Dendritic cell treated with granulocyte-macrophage colony-stimulating factor and Interleukin-4, amounts not matched to agents 40 ng/mL and 50 ng/mL, for 4 days (primary cell): Measurements from ENCODE around the gene CEMIP.

Experiments
- H3K27ac Mint-ChIP-seq: one replicate; pipeline ENCODE4 v1.8.0; 2022; ENCODE audit warnings: mild to moderate bottlenecking, mixed read lengths
- H3K27me3 Mint-ChIP-seq: one replicate; pipeline ENCODE4 v1.8.0; 2022; ENCODE audit warnings: mild to moderate bottlenecking, mixed read lengths
- H3K36me3 Mint-ChIP-seq: one replicate; pipeline ENCODE4 v1.8.0; 2022; ENCODE audit warnings: low read depth, mixed read lengths
- H3K4me1 Mint-ChIP-seq: one replicate; pipeline ENCODE4 v1.8.0; 2022; ENCODE audit warnings: low read depth, mixed read lengths
- H3K4me3 Mint-ChIP-seq: one replicate; pipeline ENCODE4 v1.8.0; 2022; ENCODE audit warnings: mild to moderate bottlenecking, moderate library complexity, mixed read lengths
- H3K9me3 Mint-ChIP-seq: one replicate; pipeline ENCODE4 v1.8.0; 2022; ENCODE audit warnings: mixed read lengths
- intact Hi-C: fragments of 100-400 bp; cut with micrococcal nuclease; formaldehyde crosslinking; loops from one replicate; pipeline ENCODE4 v1.15.0; 2022

CEMIP gene

GRCh38 chr15:80989518-80990478 lies 210.6 kb downstream of the CEMIP start, which contains the start of gene MESD:
TSS of gene MESD (minus strand) at chr15:80989819. CDS start at chr15:80989791, 28 bp downstream.
- Mint-ChIP-seq H3K36me3 (peaks cover 32% of the 10 kb centered on the region), H3K27me3 (peaks cover 3% of the 10 kb centered on the region), H3K4me1 (peaks cover 56% of the 10 kb centered on the region), H3K4me3 (peak within 1 kb of the TSS; percentile 90), H3K9me3 (no peaks in the 10 kb centered on the region), H3K27ac (peak within 1 kb of the TSS; percentile 97)
- intact Hi-C loops: loop anchor here (1.0 kb wide), 2 partner anchors 11 to 34 kb away; partner anchors contain the start of gene TLNRD1

GRCh38 chr15:80990955-80991354 lies 211.8 kb downstream of the CEMIP start:
- H3K9me3 Mint-ChIP-seq: no peaks in the 10 kb centered on the region
- no peak overlapping the region for H3K4me3 Mint-ChIP-seq
- intact Hi-C loops: loop anchor here (1.0 kb wide), 1 partner anchor 9 kb away; the partner anchor contains the start of gene TLNRD1
- peaks cover 30% of the 10 kb centered on the region for H3K36me3 Mint-ChIP-seq
- peaks cover 47% of the 10 kb centered on the region for H3K4me1 Mint-ChIP-seq
- H3K27ac Mint-ChIP-seq: peak overlapping the region; percentile 52
- peaks cover 3% of the 10 kb centered on the region for H3K27me3 Mint-ChIP-seq

DNA sequence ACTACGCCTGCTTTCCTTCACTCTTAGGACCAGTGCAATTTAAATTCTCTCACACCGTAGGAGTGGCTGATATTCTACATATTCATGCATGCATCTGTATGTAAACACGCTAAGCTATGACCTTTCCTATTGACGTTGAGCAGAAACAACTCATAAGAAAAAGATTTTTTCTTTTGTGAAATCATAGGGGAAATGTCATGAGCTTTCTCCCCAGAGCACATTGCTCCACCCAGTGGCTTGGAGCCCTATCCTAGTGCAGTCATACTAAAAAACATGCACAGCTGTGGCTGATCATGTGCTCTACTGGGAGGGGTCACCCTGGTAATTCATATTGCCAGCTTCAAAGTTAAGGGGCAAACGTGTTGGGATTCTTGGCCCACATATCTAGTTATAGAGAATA lies 212.3 kb downstream of the CEMIP start:
- peaks cover 3% of the 10 kb centered on the region for H3K27me3 Mint-ChIP-seq
- H3K4me3 Mint-ChIP-seq: no peak overlapping the region
- peaks cover 27% of the 10 kb centered on the region for H3K36me3 Mint-ChIP-seq
- H3K4me1 Mint-ChIP-seq: peaks cover 43% of the 10 kb centered on the region
- no peaks in the 10 kb centered on the region for H3K9me3 Mint-ChIP-seq
- peak overlapping the region; percentile 52 for H3K27ac Mint-ChIP-seq
- intact Hi-C loops: no loop called here

DNA sequence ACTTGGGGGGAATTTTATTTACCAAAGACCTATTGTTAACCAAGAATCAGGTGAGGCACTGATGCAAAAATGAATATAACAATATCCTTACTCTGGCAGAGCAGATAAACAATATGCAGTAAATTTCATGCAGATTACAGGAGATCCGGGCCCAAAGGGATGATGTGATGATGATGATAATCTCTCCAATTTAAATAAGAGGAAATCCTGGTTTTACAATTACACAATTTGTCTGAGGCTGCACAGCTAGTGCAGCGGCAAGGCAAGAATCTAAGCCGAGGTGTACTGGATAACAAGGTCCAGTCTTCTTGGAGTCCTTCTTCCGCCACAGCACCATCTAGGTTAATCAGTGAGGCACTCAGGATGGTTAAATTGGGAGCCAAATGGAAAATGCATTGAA lies 212.8 kb downstream of the CEMIP start:
- no peak overlapping the region for H3K4me3 Mint-ChIP-seq
- peaks cover 37% of the 10 kb centered on the region for H3K4me1 Mint-ChIP-seq
- intact Hi-C loops: no loop called here
- no peaks in the 10 kb centered on the region for H3K9me3 Mint-ChIP-seq
- peaks cover 23% of the 10 kb centered on the region for H3K36me3 Mint-ChIP-seq
- H3K27me3 Mint-ChIP-seq: peaks cover 3% of the 10 kb centered on the region
- peak overlapping the region; percentile 52 for H3K27ac Mint-ChIP-seq

DNA sequence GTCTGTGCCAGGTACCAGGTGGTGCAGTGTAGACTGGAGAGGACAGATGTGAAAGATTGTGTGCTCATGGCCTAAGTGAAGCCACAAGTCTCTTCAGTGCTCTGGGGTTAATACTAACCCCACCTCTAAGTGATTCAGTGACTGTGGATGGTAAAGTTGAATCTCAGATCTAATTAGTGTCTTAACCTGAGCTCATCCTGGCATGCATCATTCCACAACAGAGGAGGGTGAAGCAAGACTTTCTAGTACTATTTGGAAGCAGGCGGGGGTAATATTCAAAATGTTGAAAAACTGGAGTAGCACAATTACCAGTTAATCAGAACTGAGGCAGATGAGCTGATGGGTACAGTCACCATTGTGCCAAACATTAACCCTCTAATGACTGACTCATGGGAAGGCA lies 213.3 kb downstream of the CEMIP start:
- Mint-ChIP-seq H3K27me3 (peaks cover 3% of the 10 kb centered on the region), H3K36me3 (peaks cover 22% of the 10 kb centered on the region), H3K4me3 (no peak overlapping the region), H3K9me3 (no peaks in the 10 kb centered on the region), H3K27ac (no peak overlapping the region), H3K4me1 (peaks cover 37% of the 10 kb centered on the region)
- intact Hi-C loops: no loop called here

GRCh38 chr15:80996247-80996646 lies 217.1 kb downstream of the CEMIP start:
- H3K27me3 Mint-ChIP-seq: peaks cover 3% of the 10 kb centered on the region
- intact Hi-C loops: no loop called here
- peaks cover 8% of the 10 kb centered on the region for H3K36me3 Mint-ChIP-seq
- no peak overlapping the region for H3K4me3 Mint-ChIP-seq
- peaks cover 29% of the 10 kb centered on the region for H3K4me1 Mint-ChIP-seq
- H3K9me3 Mint-ChIP-seq: no peaks in the 10 kb centered on the region
- no peak overlapping the region for H3K27ac Mint-ChIP-seq

DNA sequence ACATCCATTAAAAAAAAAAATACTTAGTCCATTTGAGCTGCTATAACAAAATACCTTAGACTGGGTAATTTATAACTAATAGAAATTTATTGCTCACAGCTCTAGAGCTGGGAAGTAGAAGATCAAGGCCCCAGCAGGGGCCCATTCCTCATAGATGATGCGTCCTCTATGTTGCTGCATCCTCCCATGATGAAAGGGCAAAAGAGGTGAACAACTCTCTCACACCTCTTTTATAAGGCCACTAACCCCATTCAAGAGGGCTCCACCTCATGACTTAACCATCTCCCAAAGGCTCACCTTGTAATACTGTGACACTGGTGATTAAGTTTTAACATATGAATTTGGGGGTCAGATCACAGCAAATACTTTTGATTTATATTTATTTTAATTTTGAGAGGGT lies 218.5 kb downstream of the CEMIP start:
- Mint-ChIP-seq H3K27me3 (peaks cover 3% of the 10 kb centered on the region), H3K27ac (peak overlapping the region; percentile 16), H3K9me3 (no peaks in the 10 kb centered on the region), H3K36me3 (peaks cover 22% of the 10 kb centered on the region), H3K4me3 (no peak overlapping the region), H3K4me1 (peaks cover 16% of the 10 kb centered on the region)
- intact Hi-C loops: no loop called here

- H3K4me3 Mint-ChIP-seq: no peak overlapping the region
Observed at GRCh38 chr15:80998251-80998650, 219.1 kb downstream of the CEMIP start.

GRCh38 chr15:80999623-81000036 lies 220.5 kb downstream of the CEMIP start:
- Mint-ChIP-seq H3K9me3 (no peaks in the 10 kb centered on the region), H3K4me3 (peak overlapping the region; percentile 83), H3K4me1 (peaks cover 33% of the 10 kb centered on the region), H3K27me3 (peaks cover under 1% of the 10 kb centered on the region), H3K36me3 (peaks cover 41% of the 10 kb centered on the region), H3K27ac (peak overlapping the region; percentile 95)
- intact Hi-C loops: loop anchor here (1.0 to 5.0 kb wide), 5 partner anchors 9 to 268 kb away; no protein-coding TSS in a partner anchor

More at GRCh38 chr15:80998251-80998650, 219.1 kb downstream of the CEMIP start:
- Mint-ChIP-seq H3K4me1 (peaks cover 20% of the 10 kb centered on the region), H3K27ac (no peak overlapping the region), H3K27me3 (peaks cover 3% of the 10 kb centered on the region), H3K36me3 (peaks cover 28% of the 10 kb centered on the region), H3K9me3 (no peaks in the 10 kb centered on the region)
- intact Hi-C loops: no loop called here

DNA sequence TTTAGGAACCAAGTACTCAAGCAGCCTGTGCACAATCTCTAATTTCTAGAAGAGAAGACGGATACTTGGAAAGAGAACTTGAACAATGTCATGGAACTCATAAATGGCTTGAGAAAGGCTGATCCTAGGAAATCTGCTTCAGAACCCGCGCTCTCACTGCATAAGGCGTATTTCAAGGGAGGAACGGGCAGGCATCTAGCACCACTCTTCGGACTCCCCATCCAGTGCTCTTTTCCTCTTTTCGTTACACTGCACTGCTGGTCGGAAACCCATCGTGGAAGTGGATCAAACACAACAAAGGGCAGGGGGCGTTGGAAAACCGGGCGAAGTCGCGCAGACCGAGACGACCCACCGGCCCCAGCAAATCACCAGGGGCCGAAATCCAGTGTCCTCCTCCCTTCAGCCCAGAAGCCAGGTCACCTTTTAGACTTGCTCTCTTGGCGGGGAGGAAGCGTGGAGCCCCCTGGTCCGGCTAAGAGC lies 221.0 kb downstream of the CEMIP start:
- Mint-ChIP-seq H3K9me3 (no peaks in the 10 kb centered on the region), H3K4me3 (peak overlapping the region; percentile 83), H3K4me1 (peaks cover 37% of the 10 kb centered on the region), H3K27me3 (no peaks in the 10 kb centered on the region), H3K27ac (peak overlapping the region; percentile 95), H3K36me3 (peaks cover 44% of the 10 kb centered on the region)
- intact Hi-C loops: loop anchor here (1.0 to 5.0 kb wide), 5 partner anchors 10 to 267 kb away; no protein-coding TSS in a partner anchor

GRCh38 chr15:81000624-81001151 lies 221.5 kb downstream of the CEMIP start, which contains the start of gene TLNRD1:
TSS of gene TLNRD1 (plus strand) at chr15:81000923. CDS start at chr15:81002272, 1,349 bp downstream.
- H3K4me1 Mint-ChIP-seq: peaks cover 40% of the 10 kb centered on the region
- H3K4me3 Mint-ChIP-seq: peak within 1 kb of the TSS; percentile 83
- H3K9me3 Mint-ChIP-seq: no peaks in the 10 kb centered on the region
- intact Hi-C loops: loop anchor here (1.0 to 5.0 kb wide), 5 partner anchors 10 to 267 kb away; no protein-coding TSS in a partner anchor
- H3K27ac Mint-ChIP-seq: peak within 1 kb of the TSS; percentile 95
- no peaks in the 10 kb centered on the region for H3K27me3 Mint-ChIP-seq
- peaks cover 44% of the 10 kb centered on the region for H3K36me3 Mint-ChIP-seq
